Cardiac fibroblast (primary cell): Measurements from ENCODE around the gene GIGYF1.

Source experiments
- DNase-seq, 2 donors: peaks; one replicate each; pipeline versions ENCODE4 v3.0.0 to v3.0.0-alpha.2; 2010; ENCODE audit warnings: low read depth in 2 of 2
- H3K4me3 ChIP-seq, 2 donors: replicated peaks in 1 of 2; 1 replicate in 1 of 2; 2 replicates in 1 of 2; pipeline ENCODE4 v1.5.1; 2011; ENCODE audit warnings: low read depth in 2 of 2, low read length in 2 of 2, mild to moderate bottlenecking in 2 of 2, moderate library complexity in 1 of 2
- CTCF ChIP-seq: IDR thresholded peaks from one replicate; pipeline ENCODE4 v1.5.1; 2011; ENCODE audit warnings: low read depth, mild to moderate bottlenecking, low read length, inconsistent platforms

GIGYF1 gene

GRCh38 chr7:100687261-100687660 lies 6.8 kb downstream of the GIGYF1 start:
- no peak overlapping the region for H3K4me3 ChIP-seq
- DNase-seq = no peak
- TF ChIP-seq CTCF = no peak

GRCh38 chr7:100686822-100687211 lies 7.2 kb downstream of the GIGYF1 start:
- no peak overlapping the region for H3K4me3 ChIP-seq
- DNase-seq = no peak
- TF ChIP-seq CTCF = no peak

GRCh38 chr7:100686201-100686821 lies 7.7 kb downstream of the GIGYF1 start:
- H3K4me3 ChIP-seq = no peak overlapping the region
- no peak for DNase-seq
- no peak for TF ChIP-seq CTCF

GRCh38 chr7:100685631-100686145 lies 8.4 kb downstream of the GIGYF1 start:
- TF ChIP-seq CTCF = no peak
- no peak overlapping the region for H3K4me3 ChIP-seq
- DNase-seq = no peak

GRCh38 chr7:100685049-100685605 lies 8.9 kb downstream of the GIGYF1 start:
- TF ChIP-seq CTCF = no peak
- H3K4me3 ChIP-seq = no peak overlapping the region
- no peak for DNase-seq

- TF ChIP-seq CTCF = no peak
- H3K4me3 ChIP-seq = no peak overlapping the region
- DNase-seq = no peak
Measured at GRCh38 chr7:100684534-100685042, 9.5 kb downstream of the GIGYF1 start.
